Measurements from ENCODE around the gene AFF3. TPM values are rescaled to one million over a fixed set of nuclear protein-coding genes. Genes with fewer than 3 reads are reported as not detected.

AFF3 gene
- total and polyA plus RNA-seq, 4 experiments from 2014 or later, result 0.63 to 4.6 (median 3.6) TPM

DNA sequence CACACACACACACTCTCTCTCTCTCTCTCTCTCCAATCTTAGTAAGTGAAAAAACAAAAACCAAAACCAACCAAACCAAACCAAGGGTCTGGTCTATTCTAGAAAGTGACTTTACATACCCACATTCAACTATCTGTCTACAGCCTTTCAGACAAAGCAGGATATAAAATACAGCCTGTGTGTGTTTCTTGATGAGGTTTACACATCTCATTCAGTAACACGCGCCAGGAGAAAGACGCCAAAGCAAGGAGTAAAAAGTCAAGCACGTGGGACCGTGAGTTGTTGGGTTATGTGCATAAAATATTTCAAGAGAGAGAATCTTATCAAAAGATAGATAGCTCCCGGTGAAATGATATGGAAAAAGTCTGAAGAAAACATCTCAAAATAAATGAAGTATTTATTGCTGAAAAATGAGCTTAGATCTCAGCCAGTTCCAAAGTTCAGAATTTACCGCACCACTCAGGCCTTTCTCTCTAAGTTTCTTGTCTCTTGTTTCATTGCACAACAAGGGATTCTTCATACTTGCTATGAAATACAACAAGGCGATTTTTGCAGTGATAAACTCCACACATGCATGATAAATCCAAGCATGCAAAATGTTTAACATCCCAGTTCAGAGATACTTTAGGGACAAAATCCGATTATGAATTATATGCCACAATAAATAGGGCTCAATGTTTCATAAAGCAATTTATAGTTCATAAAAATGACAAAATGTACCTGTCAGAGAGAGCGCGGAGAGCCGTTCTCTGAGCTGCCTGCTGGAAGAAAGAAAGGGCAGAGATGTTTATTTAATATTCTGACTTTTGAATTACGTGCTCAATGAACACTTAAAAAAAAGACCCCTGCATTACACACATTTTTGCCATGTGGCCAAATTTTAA lies 493.2 kb downstream of the AFF3 start:
- no peak overlapping the region for H3K4me3 ChIP-seq (ENCODE audit: low read length in 2 of 2)
- intact Hi-C loops (cut with micrococcal nuclease), result no loop called here

DNA sequence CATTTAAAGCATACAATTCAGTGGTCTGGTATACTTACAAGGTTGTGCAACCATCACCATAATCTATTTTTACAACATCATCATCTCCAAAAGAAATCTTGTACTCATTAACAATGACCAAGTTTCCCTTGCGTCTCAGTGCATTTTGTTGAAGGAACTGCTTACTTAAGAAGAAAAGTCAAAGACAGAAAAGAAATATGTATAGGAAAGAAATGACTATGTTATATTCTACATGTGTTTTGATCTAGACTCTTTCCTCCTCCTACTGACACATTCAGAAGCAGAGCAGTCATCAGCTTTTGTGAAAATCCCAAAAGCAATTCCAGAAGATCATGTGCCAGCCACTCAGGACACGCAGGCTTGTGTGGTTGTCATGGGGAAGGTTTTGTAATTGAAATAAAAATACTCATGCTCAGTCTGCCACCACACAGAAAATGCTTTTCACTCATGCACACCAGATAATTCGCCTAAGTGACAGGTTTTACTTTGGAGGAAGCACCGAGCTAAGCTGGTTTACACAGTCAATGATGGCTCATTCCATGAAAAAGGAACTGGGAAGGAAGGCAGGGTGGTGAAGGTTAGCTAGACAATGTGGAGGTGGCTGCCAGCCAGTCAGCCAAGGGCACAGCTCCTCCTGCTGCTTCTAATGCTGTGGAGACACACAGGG lies 494.1 kb downstream of the AFF3 start:
- Histone ChIP-seq H3K9me3 (ENCODE audit: control insufficient read depth in 1 of 2, low read length in 2 of 2) (no peaks in the 10 kb centered on the region), H3K36me3 (ENCODE audit: insufficient read depth, low read length) (no peaks in the 10 kb centered on the region), H3K4me3 (ENCODE audit: low read length in 2 of 2) (no peak overlapping the region), H3K4me1 (ENCODE audit: insufficient read depth, low read length) (no peaks in the 10 kb centered on the region), H3K27me3 (ENCODE audit: insufficient read depth, low read length) (no peaks in the 10 kb centered on the region), H3K27ac (ENCODE audit: low read depth, low read length) (no peak overlapping the region)
- no peaks in the 10 kb centered on the region for H3K36me3 Mint-ChIP-seq
- intact Hi-C loops (cut with micrococcal nuclease), result no loop called here
- H3K27me3 Mint-ChIP-seq, result no peaks in the 10 kb centered on the region
- ChIA-PET CTCF (ENCODE audit: partially characterized antibody) (no interaction called here), POLR2A (ENCODE audit: partially characterized antibody) (no interaction called here)
- H3K4me3 Mint-ChIP-seq, result no peak overlapping the region
- H3K4me1 Mint-ChIP-seq, result no peaks in the 10 kb centered on the region
- no peak overlapping the region for H3K27ac Mint-ChIP-seq
- H3K9me3 Mint-ChIP-seq, result peaks cover 0 to 2% (median 0%) of the 10 kb centered on the region in 8 donors
- DNase-seq, result no peak

More for the DNA sequence above, 493.2 kb downstream of the AFF3 start:
- ChIA-PET POLR2A (ENCODE audit: partially characterized antibody) (no interaction called here), CTCF (ENCODE audit: partially characterized antibody) (no interaction called here)
- Mint-ChIP-seq H3K4me3 (no peak overlapping the region), H3K4me1 (no peaks in the 10 kb centered on the region), H3K27me3 (no peaks in the 10 kb centered on the region), H3K9me3 (peaks cover 0 to 2% (median 0%) of the 10 kb centered on the region in 8 donors), H3K27ac (no peak overlapping the region), H3K36me3 (no peaks in the 10 kb centered on the region)
- Histone ChIP-seq H3K4me1 (ENCODE audit: insufficient read depth, low read length) (no peaks in the 10 kb centered on the region), H3K27me3 (ENCODE audit: insufficient read depth, low read length) (no peaks in the 10 kb centered on the region), H3K36me3 (ENCODE audit: insufficient read depth, low read length) (no peaks in the 10 kb centered on the region), H3K27ac (ENCODE audit: low read depth, low read length) (no peak overlapping the region), H3K9me3 (ENCODE audit: control insufficient read depth in 1 of 2, low read length in 2 of 2) (no peaks in the 10 kb centered on the region)
- no peak for DNase-seq

GRCh38 chr2:99645960-99646359 lies 496.4 kb downstream of the AFF3 start:
- H3K4me3 Mint-ChIP-seq, result no peak overlapping the region
- no peaks in the 10 kb centered on the region for H3K27me3 ChIP-seq (ENCODE audit: insufficient read depth, low read length)
- no peaks in the 10 kb centered on the region for H3K9me3 ChIP-seq (ENCODE audit: control insufficient read depth in 1 of 2, low read length in 2 of 2)
- ChIA-PET CTCF (ENCODE audit: partially characterized antibody) (no interaction called here), POLR2A (ENCODE audit: partially characterized antibody) (no interaction called here)
- DNase-seq, result no peak
- peaks cover 0 to 2% (median 0%) of the 10 kb centered on the region in 8 donors for H3K9me3 Mint-ChIP-seq
- no peaks in the 10 kb centered on the region for H3K36me3 Mint-ChIP-seq
- H3K4me3 ChIP-seq (ENCODE audit: low read length in 2 of 2), result no peak overlapping the region
- no peaks in the 10 kb centered on the region for H3K4me1 ChIP-seq (ENCODE audit: insufficient read depth, low read length)
- no peaks in the 10 kb centered on the region for H3K4me1 Mint-ChIP-seq
- intact Hi-C loops (cut with micrococcal nuclease), result no loop called here
- no peak overlapping the region for H3K27ac Mint-ChIP-seq
- no peak overlapping the region for H3K27ac ChIP-seq (ENCODE audit: low read depth, low read length)
- H3K27me3 Mint-ChIP-seq, result peaks cover 0 to 3% of the 10 kb centered on the region in 2 donors
- no peaks in the 10 kb centered on the region for H3K36me3 ChIP-seq (ENCODE audit: insufficient read depth, low read length)

- no peak for DNase-seq
- Mint-ChIP-seq H3K27me3 (peaks cover 0 to 3% of the 10 kb centered on the region in 2 donors), H3K9me3 (peaks cover 0 to 2% (median 0%) of the 10 kb centered on the region in 8 donors), H3K27ac (no peak overlapping the region), H3K4me3 (no peak overlapping the region), H3K4me1 (no peaks in the 10 kb centered on the region), H3K36me3 (no peaks in the 10 kb centered on the region)
- intact Hi-C loops (cut with micrococcal nuclease), result no loop called here
- no peak overlapping the region for H3K27ac ChIP-seq (ENCODE audit: low read depth, low read length)
- H3K4me1 ChIP-seq (ENCODE audit: insufficient read depth, low read length), result no peaks in the 10 kb centered on the region
- CTCF ChIA-PET (ENCODE audit: partially characterized antibody), result no interaction called here
- H3K9me3 ChIP-seq (ENCODE audit: control insufficient read depth in 1 of 2, low read length in 2 of 2), result no peaks in the 10 kb centered on the region
- no peaks in the 10 kb centered on the region for H3K27me3 ChIP-seq (ENCODE audit: insufficient read depth, low read length)
- POLR2A ChIA-PET (ENCODE audit: partially characterized antibody), result no interaction called here
- no peaks in the 10 kb centered on the region for H3K36me3 ChIP-seq (ENCODE audit: insufficient read depth, low read length)
- no peak overlapping the region for H3K4me3 ChIP-seq (ENCODE audit: low read length in 2 of 2)
Observed at GRCh38 chr2:99644419-99644787, 498.0 kb downstream of the AFF3 start.

DNA sequence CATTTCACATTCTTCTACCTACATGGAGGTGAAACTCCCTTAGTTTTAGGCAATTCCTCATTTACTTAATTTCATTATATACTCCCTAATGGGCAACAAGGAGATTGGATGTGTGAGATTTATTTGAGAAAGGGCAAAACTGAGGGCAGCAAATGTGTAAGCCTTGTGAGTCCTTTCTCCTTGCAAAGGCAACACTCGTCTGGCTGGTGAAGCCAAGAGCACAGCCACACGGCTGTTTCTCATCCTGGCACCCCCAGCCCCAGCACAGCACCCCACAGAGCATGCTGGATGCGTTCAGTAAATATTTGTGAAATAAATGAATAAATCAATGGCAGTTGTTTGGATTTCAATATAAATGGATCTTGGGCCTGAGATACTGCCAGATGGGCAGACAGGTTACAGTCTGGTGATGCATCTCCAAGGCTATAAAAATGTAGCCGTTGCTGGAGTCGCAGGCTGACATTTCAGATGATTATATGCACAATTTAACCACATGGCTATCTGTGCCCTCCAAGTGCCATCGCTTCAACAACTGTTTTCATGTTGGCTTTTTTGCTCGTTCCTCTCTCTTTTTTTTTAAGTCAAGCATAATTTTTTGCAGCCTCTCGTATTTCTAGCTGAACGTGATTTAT lies 498.5 kb downstream of the AFF3 start:
- no peak overlapping the region for H3K4me3 ChIP-seq (ENCODE audit: low read length in 2 of 2)
- no peaks in the 10 kb centered on the region for H3K9me3 ChIP-seq (ENCODE audit: control insufficient read depth in 1 of 2, low read length in 2 of 2)
- Mint-ChIP-seq H3K36me3 (no peaks in the 10 kb centered on the region), H3K9me3 (peaks cover 0 to 2% (median 0%) of the 10 kb centered on the region in 8 donors), H3K27ac (no peak overlapping the region), H3K4me1 (no peaks in the 10 kb centered on the region), H3K27me3 (peaks cover 0 to 3% of the 10 kb centered on the region in 2 donors), H3K4me3 (no peak overlapping the region)
- POLR2A ChIA-PET (ENCODE audit: partially characterized antibody), result no interaction called here
- CTCF ChIA-PET (ENCODE audit: partially characterized antibody), result no interaction called here
- DNase-seq, result no peak
- no peaks in the 10 kb centered on the region for H3K36me3 ChIP-seq (ENCODE audit: insufficient read depth, low read length)
- H3K27ac ChIP-seq (ENCODE audit: low read depth, low read length), result no peak overlapping the region
- intact Hi-C loops (cut with micrococcal nuclease), result no loop called here
- no peaks in the 10 kb centered on the region for H3K4me1 ChIP-seq (ENCODE audit: insufficient read depth, low read length)
- H3K27me3 ChIP-seq (ENCODE audit: insufficient read depth, low read length), result no peaks in the 10 kb centered on the region

- Histone ChIP-seq H3K9me3 (ENCODE audit: control insufficient read depth in 1 of 2, low read length in 2 of 2) (no peaks in the 10 kb centered on the region), H3K4me3 (ENCODE audit: low read length in 2 of 2) (no peak overlapping the region), H3K27me3 (ENCODE audit: insufficient read depth, low read length) (no peaks in the 10 kb centered on the region), H3K36me3 (ENCODE audit: insufficient read depth, low read length) (no peaks in the 10 kb centered on the region), H3K4me1 (ENCODE audit: insufficient read depth, low read length) (no peaks in the 10 kb centered on the region), H3K27ac (ENCODE audit: low read depth, low read length) (no peak overlapping the region)
- no peaks in the 10 kb centered on the region for H3K36me3 Mint-ChIP-seq
- peaks cover 0 to 3% of the 10 kb centered on the region in 2 donors for H3K27me3 Mint-ChIP-seq
- H3K27ac Mint-ChIP-seq, result no peak overlapping the region
- POLR2A ChIA-PET (ENCODE audit: partially characterized antibody), result no interaction called here
- H3K9me3 Mint-ChIP-seq, result peaks cover 0 to 2% (median 0%) of the 10 kb centered on the region in 8 donors
- no peak overlapping the region for H3K4me3 Mint-ChIP-seq
- no peak for DNase-seq
- H3K4me1 Mint-ChIP-seq, result no peaks in the 10 kb centered on the region
- intact Hi-C loops (cut with micrococcal nuclease), result no loop called here
- CTCF ChIA-PET (ENCODE audit: partially characterized antibody), result no interaction called here
Observed at GRCh38 chr2:99641999-99642398, 500.4 kb downstream of the AFF3 start.

DNA sequence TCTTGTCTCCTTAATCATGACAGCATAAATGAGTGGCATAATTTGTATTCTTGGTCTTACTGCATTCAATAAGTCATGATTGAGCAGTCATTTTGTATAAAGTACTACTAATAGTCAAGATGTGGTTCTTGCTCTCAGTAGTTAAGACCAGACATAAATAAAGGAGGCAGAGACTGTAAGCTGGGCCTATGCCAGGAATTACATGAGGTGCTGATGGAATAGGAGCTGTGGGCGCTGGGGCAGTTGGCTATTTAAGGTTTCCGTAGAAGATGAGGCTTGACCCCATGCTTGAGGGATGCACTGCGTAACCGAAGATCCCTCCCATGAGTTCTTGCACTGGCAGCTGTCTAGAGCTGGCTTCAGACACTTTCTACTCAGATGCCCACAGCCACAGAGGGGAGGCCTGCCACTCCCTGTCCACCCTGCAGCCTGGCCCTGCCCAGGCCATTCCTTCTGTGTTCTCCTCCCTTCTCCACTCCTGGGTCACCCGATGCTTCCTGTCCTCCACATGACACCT lies 501.7 kb downstream of the AFF3 start:
- no peak overlapping the region for H3K27ac ChIP-seq (ENCODE audit: low read depth, low read length)
- H3K36me3 Mint-ChIP-seq, result no peaks in the 10 kb centered on the region
- ChIA-PET CTCF (ENCODE audit: partially characterized antibody) (no interaction called here), POLR2A (ENCODE audit: partially characterized antibody) (no interaction called here)
- H3K9me3 ChIP-seq (ENCODE audit: control insufficient read depth in 1 of 2, low read length in 2 of 2), result no peaks in the 10 kb centered on the region
- H3K4me3 ChIP-seq (ENCODE audit: low read length in 2 of 2), result no peak overlapping the region
- peaks cover 0 to 3% of the 10 kb centered on the region in 2 donors for H3K27me3 Mint-ChIP-seq
- H3K27ac Mint-ChIP-seq, result no peak overlapping the region
- no peaks in the 10 kb centered on the region for H3K4me1 ChIP-seq (ENCODE audit: insufficient read depth, low read length)
- intact Hi-C loops (cut with micrococcal nuclease), result no loop called here
- no peak for DNase-seq
- H3K9me3 Mint-ChIP-seq, result no peaks in the 10 kb centered on the region
- no peak overlapping the region for H3K4me3 Mint-ChIP-seq
- H3K4me1 Mint-ChIP-seq, result no peaks in the 10 kb centered on the region
- no peaks in the 10 kb centered on the region for H3K27me3 ChIP-seq (ENCODE audit: insufficient read depth, low read length)
- H3K36me3 ChIP-seq (ENCODE audit: insufficient read depth, low read length), result no peaks in the 10 kb centered on the region

Measured in CD4-positive, alpha-beta memory T cell (primary cell).